K562 (cell line): ENCODE measurements around the gene TMEM138. TPM values are rescaled to one million over a fixed set of nuclear protein-coding genes. Genes with fewer than 3 reads are reported as not detected.

Source experiments
- polyA plus RNA-seq, 8 experiments: library from polyadenylated mRNA; depleted of rRNA in 4 of 8; stranded (reverse) in 5 of 8; unstranded in 3 of 8; fragments of >200 nt; fragmentation: Nextera tagmentation in 2 of 8; fragmentation: Illumina TruSeq in 1 of 8; extraction: Ambion mirVana in 2 of 8; extraction: Trizol in 1 of 8; gene quantifications; 2 replicates each; pipeline versions ENCODE4 v1.2.1 to v1.2.3, GENCODE V29; 2011 to 2014; ENCODE audit warnings: inconsistent platforms in 1 of 8, missing spikeins in 1 of 8
- total RNA-seq, 7 experiments: library from RNA; depleted of rRNA in 6 of 7; stranded (reverse); fragments of >200 nt in 6 of 7; fragmentation: Illumina TruSeq in 2 of 7; extraction: Trizol in 2 of 7; gene quantifications; 2 replicates each; pipeline versions ENCODE4 v1.2.1 to v1.2.3, GENCODE V29; 2011 to 2021; ENCODE audit warnings: low replicate concordance in 1 of 7
- TF ChIP-seq, protein P1 (sequence below): fragments of 450-650 bp; IDR thresholded peaks from 2 replicates; pipeline ENCODE4 v1.6.1; 2017; ENCODE audit warnings: antibody characterized with exemption, mild to moderate bottlenecking
- TF ChIP-seq, protein P2 (sequence below): fragments of 250-450 bp; sonication (Bioruptor Pico); IDR thresholded peaks from 2 replicates; pipeline ENCODE4 v1.4.0; 2020
- TF ChIP-seq, protein P3 (sequence below): IDR thresholded peaks from 2 replicates; pipeline ENCODE4 v1.6.1; 2016; ENCODE audit warnings: missing genetic modification characterization, missing compliant biosample characterization
- TF ChIP-seq, protein P4 (sequence below): sonication (generic); formaldehyde crosslinking; IDR thresholded peaks from 2 replicates; pipeline ENCODE4 v1.8.0; 2023; ENCODE audit warnings: missing genetic modification reagents, mild to moderate bottlenecking, borderline replicate concordance
- TF ChIP-seq, protein P5 (sequence below): IDR thresholded peaks from 2 replicates; pipeline ENCODE4 v1.6.1; 2012; ENCODE audit warnings: low read depth, low read length, improper control_type of control experiment, borderline replicate concordance

Gene TMEM138
- total and polyA plus RNA-seq, 9 of the 15 experiments (the other 6 are each of a cell fraction or from before 2014, with no cell fraction given) = 23.2 to 168 (median 63.1) TPM

DNA sequence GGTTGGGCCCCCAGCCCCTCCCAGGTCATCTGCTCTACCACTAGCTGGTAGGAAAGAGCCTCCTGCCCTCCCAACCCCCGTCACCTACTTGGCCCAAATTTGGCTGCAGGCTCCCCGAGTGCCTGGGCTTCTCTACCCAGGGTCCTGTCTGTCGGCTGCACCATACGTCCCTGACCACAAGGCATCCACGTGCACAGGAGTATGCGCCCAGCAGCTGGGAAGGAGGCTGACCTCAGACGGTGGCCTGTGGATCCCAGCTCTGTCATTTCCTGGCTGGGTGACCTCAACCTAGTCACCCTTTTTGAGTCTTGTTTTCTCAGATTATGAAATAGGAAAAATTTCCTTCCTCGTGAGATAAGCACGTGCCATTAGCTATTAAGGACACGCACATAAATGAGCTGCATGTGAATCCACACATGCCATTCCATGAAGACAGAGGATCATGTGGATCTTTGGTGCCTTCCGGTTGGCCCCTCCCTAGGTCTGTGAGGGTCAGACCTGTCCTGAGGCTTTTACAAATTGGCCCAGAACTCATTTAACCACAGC, 14.2 kb upstream of the TMEM138 start (continued):
- TF ChIP-seq, protein P1, sequence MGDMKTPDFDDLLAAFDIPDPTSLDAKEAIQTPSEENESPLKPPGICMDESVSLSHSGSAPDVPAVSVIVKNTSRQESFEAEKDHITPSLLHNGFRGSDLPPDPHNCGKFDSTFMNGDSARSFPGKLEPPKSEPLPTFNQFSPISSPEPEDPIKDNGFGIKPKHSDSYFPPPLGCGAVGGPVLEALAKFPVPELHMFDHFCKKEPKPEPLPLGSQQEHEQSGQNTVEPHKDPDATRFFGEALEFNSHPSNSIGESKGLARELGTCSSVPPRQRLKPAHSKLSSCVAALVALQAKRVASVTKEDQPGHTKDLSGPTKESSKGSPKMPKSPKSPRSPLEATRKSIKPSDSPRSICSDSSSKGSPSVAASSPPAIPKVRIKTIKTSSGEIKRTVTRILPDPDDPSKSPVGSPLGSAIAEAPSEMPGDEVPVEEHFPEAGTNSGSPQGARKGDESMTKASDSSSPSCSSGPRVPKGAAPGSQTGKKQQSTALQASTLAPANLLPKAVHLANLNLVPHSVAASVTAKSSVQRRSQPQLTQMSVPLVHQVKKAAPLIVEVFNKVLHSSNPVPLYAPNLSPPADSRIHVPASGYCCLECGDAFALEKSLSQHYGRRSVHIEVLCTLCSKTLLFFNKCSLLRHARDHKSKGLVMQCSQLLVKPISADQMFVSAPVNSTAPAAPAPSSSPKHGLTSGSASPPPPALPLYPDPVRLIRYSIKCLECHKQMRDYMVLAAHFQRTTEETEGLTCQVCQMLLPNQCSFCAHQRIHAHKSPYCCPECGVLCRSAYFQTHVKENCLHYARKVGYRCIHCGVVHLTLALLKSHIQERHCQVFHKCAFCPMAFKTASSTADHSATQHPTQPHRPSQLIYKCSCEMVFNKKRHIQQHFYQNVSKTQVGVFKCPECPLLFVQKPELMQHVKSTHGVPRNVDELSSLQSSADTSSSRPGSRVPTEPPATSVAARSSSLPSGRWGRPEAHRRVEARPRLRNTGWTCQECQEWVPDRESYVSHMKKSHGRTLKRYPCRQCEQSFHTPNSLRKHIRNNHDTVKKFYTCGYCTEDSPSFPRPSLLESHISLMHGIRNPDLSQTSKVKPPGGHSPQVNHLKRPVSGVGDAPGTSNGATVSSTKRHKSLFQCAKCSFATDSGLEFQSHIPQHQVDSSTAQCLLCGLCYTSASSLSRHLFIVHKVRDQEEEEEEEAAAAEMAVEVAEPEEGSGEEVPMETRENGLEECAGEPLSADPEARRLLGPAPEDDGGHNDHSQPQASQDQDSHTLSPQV = peak; percentile 79
- TF ChIP-seq, protein P2, sequence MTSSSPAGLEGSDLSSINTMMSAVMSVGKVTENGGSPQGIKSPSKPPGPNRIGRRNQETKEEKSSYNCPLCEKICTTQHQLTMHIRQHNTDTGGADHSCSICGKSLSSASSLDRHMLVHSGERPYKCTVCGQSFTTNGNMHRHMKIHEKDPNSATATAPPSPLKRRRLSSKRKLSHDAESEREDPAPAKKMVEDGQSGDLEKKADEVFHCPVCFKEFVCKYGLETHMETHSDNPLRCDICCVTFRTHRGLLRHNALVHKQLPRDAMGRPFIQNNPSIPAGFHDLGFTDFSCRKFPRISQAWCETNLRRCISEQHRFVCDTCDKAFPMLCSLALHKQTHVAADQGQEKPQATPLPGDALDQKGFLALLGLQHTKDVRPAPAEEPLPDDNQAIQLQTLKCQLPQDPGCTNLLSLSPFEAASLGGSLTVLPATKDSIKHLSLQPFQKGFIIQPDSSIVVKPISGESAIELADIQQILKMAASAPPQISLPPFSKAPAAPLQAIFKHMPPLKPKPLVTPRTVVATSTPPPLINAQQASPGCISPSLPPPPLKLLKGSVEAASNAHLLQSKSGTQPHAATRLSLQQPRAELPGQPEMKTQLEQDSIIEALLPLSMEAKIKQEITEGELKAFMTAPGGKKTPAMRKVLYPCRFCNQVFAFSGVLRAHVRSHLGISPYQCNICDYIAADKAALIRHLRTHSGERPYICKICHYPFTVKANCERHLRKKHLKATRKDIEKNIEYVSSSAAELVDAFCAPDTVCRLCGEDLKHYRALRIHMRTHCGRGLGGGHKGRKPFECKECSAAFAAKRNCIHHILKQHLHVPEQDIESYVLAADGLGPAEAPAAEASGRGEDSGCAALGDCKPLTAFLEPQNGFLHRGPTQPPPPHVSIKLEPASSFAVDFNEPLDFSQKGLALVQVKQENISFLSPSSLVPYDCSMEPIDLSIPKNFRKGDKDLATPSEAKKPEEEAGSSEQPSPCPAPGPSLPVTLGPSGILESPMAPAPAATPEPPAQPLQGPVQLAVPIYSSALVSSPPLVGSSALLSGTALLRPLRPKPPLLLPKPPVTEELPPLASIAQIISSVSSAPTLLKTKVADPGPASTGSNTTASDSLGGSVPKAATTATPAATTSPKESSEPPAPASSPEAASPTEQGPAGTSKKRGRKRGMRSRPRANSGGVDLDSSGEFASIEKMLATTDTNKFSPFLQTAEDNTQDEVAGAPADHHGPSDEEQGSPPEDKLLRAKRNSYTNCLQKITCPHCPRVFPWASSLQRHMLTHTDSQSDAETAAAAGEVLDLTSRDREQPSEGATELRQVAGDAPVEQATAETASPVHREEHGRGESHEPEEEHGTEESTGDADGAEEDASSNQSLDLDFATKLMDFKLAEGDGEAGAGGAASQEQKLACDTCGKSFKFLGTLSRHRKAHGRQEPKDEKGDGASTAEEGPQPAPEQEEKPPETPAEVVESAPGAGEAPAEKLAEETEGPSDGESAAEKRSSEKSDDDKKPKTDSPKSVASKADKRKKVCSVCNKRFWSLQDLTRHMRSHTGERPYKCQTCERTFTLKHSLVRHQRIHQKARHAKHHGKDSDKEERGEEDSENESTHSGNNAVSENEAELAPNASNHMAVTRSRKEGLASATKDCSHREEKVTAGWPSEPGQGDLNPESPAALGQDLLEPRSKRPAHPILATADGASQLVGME (CRISPR knock-in tag) = no peak
- TF ChIP-seq, protein P3, sequence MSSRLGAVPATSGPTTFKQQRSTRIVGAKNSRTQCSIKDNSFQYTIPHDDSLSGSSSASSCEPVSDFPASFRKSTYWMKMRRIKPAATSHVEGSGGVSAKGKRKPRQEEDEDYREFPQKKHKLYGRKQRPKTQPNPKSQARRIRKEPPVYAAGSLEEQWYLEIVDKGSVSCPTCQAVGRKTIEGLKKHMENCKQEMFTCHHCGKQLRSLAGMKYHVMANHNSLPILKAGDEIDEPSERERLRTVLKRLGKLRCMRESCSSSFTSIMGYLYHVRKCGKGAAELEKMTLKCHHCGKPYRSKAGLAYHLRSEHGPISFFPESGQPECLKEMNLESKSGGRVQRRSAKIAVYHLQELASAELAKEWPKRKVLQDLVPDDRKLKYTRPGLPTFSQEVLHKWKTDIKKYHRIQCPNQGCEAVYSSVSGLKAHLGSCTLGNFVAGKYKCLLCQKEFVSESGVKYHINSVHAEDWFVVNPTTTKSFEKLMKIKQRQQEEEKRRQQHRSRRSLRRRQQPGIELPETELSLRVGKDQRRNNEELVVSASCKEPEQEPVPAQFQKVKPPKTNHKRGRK (tag) = no peak
- TF ChIP-seq, protein P4, sequence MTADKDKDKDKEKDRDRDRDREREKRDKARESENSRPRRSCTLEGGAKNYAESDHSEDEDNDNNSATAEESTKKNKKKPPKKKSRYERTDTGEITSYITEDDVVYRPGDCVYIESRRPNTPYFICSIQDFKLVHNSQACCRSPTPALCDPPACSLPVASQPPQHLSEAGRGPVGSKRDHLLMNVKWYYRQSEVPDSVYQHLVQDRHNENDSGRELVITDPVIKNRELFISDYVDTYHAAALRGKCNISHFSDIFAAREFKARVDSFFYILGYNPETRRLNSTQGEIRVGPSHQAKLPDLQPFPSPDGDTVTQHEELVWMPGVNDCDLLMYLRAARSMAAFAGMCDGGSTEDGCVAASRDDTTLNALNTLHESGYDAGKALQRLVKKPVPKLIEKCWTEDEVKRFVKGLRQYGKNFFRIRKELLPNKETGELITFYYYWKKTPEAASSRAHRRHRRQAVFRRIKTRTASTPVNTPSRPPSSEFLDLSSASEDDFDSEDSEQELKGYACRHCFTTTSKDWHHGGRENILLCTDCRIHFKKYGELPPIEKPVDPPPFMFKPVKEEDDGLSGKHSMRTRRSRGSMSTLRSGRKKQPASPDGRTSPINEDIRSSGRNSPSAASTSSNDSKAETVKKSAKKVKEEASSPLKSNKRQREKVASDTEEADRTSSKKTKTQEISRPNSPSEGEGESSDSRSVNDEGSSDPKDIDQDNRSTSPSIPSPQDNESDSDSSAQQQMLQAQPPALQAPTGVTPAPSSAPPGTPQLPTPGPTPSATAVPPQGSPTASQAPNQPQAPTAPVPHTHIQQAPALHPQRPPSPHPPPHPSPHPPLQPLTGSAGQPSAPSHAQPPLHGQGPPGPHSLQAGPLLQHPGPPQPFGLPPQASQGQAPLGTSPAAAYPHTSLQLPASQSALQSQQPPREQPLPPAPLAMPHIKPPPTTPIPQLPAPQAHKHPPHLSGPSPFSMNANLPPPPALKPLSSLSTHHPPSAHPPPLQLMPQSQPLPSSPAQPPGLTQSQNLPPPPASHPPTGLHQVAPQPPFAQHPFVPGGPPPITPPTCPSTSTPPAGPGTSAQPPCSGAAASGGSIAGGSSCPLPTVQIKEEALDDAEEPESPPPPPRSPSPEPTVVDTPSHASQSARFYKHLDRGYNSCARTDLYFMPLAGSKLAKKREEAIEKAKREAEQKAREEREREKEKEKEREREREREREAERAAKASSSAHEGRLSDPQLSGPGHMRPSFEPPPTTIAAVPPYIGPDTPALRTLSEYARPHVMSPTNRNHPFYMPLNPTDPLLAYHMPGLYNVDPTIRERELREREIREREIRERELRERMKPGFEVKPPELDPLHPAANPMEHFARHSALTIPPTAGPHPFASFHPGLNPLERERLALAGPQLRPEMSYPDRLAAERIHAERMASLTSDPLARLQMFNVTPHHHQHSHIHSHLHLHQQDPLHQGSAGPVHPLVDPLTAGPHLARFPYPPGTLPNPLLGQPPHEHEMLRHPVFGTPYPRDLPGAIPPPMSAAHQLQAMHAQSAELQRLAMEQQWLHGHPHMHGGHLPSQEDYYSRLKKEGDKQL (CRISPR knock-in tag) = no peak
- TF ChIP-seq, protein P5, sequence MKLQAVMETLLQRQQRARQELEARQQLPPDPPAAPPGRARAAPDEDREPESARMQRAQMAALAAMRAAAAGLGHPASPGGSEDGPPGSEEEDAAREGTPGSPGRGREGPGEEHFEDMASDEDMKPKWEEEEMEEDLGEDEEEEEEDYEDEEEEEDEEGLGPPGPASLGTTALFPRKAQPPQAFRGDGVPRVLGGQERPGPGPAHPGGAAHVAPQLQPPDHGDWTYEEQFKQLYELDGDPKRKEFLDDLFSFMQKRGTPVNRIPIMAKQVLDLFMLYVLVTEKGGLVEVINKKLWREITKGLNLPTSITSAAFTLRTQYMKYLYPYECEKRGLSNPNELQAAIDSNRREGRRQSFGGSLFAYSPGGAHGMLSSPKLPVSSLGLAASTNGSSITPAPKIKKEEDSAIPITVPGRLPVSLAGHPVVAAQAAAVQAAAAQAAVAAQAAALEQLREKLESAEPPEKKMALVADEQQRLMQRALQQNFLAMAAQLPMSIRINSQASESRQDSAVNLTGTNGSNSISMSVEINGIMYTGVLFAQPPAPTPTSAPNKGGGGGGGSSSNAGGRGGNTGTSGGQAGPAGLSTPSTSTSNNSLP = no peak
